NT2/D1 (cell line): ENCODE measurements around the gene SLC7A1.

Source experiments
- YY1 ChIP-seq: IDR thresholded peaks from 2 replicates; pipeline ENCODE4 v1.6.1; 2011; ENCODE audit not compliant: insufficient read length, insufficient read depth
- ZNF274 ChIP-seq: IDR thresholded peaks from 2 replicates; pipeline ENCODE4 v1.6.1; 2011; ENCODE audit warnings: mild to moderate bottlenecking, low read depth, low read length

- no peak for TF ChIP-seq YY1
- no peak for TF ChIP-seq ZNF274
Observed at GRCh38 chr13:29527916-29528315, 67.6 kb downstream of the SLC7A1 start.
